HG02884 (cell line): Measurements from ENCODE around the gene LANCL2.
A peak's percentile ranks its signal among the peaks of the same experiment; 100 is the strongest.
"Not testable (repeated sequence)": the region's sequence is repeated elsewhere in the genome, so short reads cannot be mapped to it uniquely, and the experiment has no call there.

Experiments used
- ATAC-seq: cut with Tn5 transposase; IDR thresholded peaks from one replicate; pipeline ENCODE4 v1.9.1; 2021; ENCODE audit warnings: mild to moderate bottlenecking, moderate library complexity; ENCODE audit not compliant: unreplicated experiment

LANCL2 gene

DNA sequence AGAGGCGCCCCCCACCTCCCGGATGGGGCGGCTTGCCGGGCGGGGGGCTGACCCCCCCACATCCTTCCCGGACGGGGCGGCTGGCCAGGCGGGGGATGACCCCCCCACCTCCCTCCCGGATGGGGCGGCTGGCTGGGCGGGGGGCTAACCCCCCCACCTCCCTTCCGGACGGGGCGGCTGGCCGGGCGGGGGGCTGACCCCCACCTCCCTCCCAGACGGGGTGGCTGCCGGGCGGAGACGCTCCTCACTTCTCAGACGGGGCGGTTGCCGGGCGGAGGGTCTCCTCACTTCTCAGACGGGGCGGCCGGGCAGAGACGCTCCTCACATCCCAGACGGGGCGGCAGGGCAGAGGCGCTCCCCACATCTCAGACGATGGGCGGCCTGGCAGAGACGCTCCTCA, 37.4 kb downstream of the LANCL2 start:
- ATAC-seq, result not testable (repeated sequence)

DNA sequence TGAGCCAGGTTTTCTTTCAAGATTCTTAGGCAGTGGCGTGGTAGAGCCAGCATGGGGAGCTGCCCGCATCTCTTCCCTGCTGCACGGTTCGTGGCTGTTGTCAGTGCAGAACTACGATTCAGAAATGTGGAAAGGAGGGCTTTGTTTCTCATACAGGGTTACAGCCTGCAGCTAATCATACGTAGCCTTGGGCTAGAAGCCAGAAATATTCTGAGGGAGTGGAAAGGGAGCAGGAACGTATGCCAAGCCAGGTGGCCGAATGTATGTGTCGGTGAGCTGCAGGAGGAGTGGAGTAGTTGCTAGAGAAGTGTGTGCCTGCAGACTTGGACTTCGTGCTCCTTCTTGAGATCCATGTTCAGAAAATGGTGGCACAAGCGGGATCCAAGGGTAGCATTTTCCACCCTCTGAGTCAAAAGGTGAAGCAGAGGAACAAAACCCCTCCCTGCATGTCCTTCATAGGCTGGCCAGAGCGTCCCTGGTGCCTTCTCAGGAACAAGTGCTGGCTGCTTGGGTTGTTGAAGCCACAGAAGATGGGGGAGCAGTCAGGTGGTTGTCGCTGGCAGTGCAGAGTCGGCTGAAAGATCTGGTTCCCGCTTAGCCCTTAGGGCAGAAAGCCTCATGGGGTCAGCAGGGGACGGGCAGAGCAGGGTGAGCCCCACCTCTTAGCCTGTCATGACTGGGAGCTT, 40.9 kb downstream of the LANCL2 start:
- ATAC-seq, result no peak

DNA sequence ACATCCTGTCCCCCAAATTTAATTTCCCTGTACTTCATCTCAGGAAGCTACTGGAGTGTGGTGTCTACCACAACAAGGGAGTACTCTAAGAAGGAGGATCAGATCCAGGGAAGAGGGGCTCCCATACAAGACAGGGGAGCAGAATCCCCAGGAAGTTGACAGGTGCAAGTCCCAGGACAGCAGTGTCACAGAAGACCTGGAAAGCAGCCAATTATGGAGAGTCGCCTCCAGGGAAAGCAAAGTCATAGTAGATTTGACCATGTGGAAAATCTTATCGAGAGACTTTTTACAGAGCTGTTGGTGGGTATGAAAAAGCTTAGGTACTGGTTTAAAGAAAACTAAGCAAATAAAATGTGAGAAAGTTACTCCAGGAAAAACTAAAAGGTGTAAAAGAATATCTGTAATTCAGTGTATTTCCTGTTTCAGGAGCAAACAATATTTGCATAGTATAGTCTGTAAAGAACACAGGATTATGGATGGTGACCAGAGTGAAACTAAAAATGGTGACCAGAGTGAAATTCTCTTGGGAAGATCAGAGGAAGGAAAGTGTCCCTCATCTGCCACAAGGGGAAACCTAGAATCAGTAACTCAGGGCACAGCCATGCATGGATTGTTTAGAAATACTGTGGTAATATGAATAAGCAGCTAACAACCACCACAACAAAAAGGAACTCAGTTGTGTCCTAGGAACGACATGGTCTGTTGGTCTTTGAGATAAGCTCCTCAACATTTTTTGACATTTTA, 44.5 kb downstream of the LANCL2 start:
- ATAC-seq, result no peak

DNA sequence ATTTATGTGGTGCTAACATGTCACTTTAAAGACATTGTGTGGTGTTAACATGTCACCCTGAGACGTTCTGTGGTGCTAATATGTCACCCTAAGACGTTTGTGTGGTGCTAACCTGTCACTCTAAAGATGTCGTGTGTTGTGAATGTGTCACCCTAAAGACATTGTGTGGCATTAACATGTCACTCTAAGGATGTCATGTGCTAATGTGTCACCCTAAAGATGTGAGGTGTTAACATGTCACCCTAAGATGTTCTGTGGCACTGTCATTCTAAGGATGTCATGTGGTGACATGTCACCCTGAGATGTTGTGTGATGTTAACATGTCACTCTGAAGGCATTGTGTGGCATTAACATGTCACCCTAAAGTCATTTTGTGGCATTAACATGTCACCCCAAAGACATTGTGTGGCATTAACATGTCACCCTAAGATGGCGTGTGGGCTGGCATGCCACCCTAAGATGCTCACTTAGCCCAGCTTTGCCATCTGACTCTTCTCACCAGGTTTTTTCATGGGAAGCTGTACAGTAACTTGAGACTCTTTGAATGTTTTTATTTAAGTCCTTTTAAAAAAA, 45.6 kb downstream of the LANCL2 start:
- ATAC-seq, result no peak

DNA sequence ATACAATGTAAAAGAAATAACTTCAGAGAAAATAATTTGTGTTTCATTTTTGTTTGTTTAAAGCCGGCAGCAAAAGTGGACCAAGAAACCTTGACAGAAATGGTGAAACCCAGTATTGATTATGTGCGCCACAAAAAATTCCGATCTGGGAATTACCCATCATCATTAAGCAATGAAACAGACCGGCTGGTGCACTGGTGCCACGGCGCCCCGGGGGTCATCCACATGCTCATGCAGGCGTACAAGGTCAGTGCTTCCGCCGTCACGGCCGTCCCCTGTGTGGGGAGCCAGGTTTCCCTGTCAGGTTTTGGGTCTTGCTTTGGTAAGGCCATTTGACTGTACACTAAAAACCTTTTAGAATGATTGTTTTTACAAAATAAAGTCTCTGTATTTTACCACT, 46.7 kb downstream of the LANCL2 start:
- no peak for ATAC-seq

DNA sequence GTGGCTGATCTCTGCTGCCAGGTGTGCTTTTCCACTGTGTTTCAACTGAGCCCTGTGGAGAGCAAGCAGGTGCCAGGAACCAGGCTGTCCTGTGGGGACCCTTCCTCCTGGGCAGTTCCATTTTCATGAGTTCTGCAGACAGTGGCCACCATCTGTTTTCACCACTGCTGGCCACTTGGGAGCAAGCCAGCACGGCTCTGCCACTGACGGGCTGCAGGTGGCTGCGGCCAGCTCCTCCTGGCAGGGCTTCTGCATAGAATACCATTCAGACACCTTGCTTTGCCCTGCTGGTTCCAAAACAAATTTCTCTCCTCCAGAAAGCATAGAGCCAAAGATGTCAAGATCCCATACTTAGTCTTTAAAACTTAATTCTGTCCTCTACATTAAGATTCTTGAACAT, 48.3 kb downstream of the LANCL2 start:
- no peak for ATAC-seq

DNA sequence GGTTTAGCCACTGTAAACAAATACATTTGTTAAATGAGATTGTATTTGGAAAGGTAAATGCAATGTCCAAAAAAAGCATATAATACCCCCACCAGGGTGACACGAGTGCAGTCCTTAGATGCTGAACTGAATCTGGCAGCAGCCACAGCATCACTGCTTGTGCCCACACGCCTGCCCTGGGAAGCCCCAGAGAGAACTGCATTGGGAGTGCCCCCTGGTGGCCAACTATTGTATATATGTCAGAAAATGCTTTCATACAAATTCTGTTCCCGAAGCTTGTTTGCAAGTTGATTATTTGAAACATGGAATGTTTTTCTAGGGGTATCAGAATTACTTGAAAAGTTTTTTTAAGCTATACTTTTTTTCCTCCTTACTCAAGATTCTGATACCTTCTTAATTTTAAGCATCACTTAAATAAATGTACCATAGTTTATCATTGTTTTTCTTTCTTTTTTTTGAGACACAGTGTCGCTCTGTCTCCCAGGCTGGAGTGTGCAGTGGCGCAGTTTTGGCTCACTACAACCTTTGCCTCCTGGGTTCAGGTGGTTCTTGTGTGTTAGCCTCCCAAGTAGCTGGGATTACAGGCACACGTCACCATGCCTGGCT, 50.1 kb downstream of the LANCL2 start:
- ATAC-seq, result peak; percentile 91

DNA sequence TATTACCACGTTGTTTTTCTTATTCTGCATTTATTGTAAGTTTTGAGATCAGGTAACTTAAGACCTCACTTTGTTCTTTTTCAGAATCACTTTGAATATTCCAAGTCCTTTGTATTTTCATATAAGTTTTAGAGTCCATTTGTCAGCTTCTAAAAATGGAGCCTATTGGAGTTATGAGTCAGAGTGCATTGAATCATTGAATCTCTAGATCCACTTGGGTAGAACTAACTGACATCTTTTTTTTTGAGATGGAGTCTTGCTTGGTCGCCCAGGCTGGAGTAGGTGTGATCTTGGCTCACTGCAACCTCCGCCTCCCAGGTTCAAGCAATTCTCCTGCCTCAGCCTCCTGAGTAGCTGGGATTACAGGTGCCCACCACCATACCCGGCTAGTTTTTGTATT, 52.3 kb downstream of the LANCL2 start:
- not testable (repeated sequence) for ATAC-seq

DNA sequence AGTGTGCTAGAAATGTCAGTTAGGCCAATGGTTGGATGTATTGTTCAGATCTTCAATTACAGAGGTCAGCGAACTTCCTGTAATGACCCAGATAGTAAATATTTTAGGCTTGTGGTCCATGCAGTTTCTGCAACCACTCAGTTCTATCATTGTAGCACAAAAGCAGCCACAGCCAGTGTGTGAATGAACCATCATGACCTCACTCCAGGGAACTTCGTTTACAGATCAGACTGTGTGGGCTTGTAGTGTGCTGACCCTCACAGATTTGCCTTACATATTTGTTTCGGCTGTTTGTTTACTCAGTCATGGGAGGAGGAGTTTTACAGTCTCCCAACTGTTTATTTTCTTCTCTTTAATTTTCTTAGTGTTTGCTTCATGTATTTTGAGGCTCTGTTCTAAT, 55.4 kb downstream of the LANCL2 start:
- ATAC-seq, result no peak

- ATAC-seq, result no peak
Measured at GRCh38 chr7:55423277-55423711, 58.2 kb downstream of the LANCL2 start.

DNA sequence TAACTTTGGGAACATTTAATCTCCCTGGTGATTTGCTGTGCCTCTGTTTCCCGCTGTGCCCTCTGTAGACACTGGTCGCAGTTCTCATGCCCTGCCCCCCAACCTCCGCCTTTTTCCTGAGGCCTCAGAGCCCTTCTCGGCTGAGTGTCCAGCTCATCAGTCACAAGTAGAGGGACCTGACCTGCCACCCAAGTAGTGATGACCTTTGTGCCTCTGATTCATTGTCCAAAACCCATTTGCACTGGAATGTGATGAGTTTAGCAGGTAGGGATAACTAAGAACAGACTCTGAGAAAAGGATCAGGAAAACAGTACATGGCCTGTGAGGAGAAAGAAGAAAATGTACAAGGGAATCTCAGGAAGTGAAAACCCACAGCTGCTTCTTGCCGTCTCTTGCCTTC, 58.8 kb downstream of the LANCL2 start:
- no peak for ATAC-seq

- no peak for ATAC-seq
Measured at GRCh38 chr7:55425141-55425752, 60.1 kb downstream of the LANCL2 start.

DNA sequence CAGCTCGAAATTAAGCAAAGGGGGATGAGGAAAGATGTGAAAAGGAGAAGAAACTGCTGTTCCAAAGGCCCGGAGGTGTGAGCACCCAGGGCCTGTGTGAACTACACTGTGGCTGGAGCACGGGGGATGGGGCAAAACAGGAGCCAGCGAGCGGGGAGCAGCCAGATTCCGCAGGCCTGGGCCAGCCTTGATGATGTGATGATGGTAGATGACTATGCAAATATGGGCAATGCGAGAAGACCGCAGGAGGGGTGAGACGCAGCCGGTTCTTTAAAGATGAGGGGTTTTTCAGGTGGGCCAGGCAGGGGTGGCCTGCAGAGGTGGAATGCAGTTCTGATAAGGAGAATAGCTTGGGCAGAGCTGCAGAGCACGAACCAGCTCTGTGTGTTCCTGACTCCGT, 61.5 kb downstream of the LANCL2 start:
- no peak for ATAC-seq

- no peak for ATAC-seq
Measured at GRCh38 chr7:55427342-55427741, 62.2 kb downstream of the LANCL2 start.

- no peak for ATAC-seq
Measured at GRCh38 chr7:55427800-55428199, 62.7 kb downstream of the LANCL2 start.

DNA sequence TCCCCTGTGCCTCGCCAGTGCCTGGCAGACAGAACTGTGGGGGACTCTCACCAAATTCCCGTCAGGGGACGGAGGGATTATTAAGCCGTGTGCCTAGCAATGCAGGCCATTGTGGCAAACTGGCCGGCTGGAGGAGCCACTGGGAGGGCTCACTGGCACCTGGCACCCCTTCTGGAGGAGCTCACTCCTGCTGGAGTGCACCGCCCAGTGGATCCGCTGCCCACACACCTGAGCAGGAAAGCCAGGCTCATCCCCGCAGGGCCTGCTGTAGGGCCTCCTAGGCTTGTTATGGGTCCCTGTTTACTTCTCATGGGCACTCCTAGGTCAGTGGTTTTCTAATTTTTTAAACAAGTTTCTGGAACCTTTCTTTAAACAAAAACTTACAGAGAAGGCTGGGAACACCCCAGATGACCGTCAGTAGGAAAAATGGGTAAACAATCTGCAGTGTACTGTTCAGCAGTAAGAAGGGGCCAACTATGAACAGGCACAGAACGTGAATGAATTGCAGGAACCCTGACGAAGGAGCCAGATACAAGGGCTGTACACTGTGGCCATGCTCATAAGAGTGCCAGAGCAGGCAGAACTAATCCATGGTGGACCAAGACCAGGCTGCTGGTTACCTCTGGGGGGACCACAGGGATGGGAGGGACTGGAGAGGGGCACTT, 64.8 kb downstream of the LANCL2 start:
- ATAC-seq, result no peak

- no peak for ATAC-seq
Measured at GRCh38 chr7:55431898-55432297, 66.8 kb downstream of the LANCL2 start.

DNA sequence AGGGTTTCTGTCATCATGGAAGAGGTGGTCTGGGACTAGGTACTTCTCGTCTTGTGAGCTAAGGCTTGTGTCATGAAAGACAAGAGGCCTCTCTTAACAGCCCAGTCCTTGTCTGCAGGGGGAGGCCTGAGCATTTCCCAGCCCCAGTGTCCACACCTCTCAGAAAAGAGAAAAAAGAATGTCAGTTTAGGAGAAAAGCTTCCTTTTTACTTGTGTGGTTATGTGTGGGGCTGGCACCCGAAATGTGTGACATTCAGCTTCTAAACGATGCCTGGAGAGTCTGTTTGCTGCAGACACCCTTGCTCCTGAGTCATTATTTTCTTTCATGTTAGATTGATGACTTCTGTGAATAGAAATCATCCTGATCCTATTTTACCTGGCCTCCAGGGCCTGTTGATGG, 67.4 kb downstream of the LANCL2 start:
- ATAC-seq, result no peak

- ATAC-seq, result peak; percentile 85
Measured at GRCh38 chr7:55432939-55433784, 68.0 kb downstream of the LANCL2 start.

- ATAC-seq, result no peak
Measured at GRCh38 chr7:55435466-55435865, 70.3 kb downstream of the LANCL2 start.
